Stimulated activated CD4-positive, alpha-beta T cell treated with anti-CD3 and anti-CD28 coated beads, Interleukin-12 subunit alpha, Interleukin-12 subunit beta, amount 100 ng/mL, for 48 hours (primary cell): ENCODE data around the gene SINHCAF.
A peak's percentile ranks its signal among the peaks of the same experiment; 100 is the strongest.
"Not testable (repeated sequence)": the region's sequence is repeated elsewhere in the genome, so short reads cannot be mapped to it uniquely, and the experiment has no call there.

Experiments used
- DNase-seq, 3 donors: peaks; one replicate each; pipeline ENCODE4 v3.0.0-alpha.2; 2020; ENCODE audit warnings: low read depth in 2 of 3, low spot score in 1 of 3

SINHCAF gene

GRCh38 chr12:31325877-31326631 lies at the start of gene SINHCAF:
SINHCAF (minus strand) TSS chr12:31326150; CDS start chr12:31298204, 27,946 bp downstream.
- DNase-seq = peak; percentile 94 to 100 (median 98)

GRCh38 chr12:31375422-31375821 lies 49.5 kb upstream of the SINHCAF start:
- not testable (repeated sequence) for DNase-seq

DNA sequence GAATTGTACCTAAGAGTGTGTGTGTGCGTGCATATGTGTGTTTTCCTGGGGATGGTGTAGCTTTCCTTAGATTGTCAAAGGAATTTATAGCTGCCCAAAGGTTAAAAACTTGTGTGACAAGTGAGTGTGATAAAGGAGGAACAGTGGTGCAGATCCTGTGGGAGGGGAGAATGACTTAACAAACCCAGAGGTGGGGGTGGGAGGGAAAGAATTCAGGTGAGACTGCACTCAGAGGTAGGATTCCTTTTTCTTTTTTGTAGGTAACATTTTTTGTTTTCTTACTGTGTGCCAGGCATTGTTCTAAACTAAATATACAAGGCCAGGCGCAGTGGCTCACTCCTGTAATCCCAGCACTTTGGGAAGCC lies 45.3 kb upstream of the SINHCAF start:
- no peak for DNase-seq

- DNase-seq = no peak
These were observed 44.7 kb upstream of the SINHCAF start for GRCh38 chr12:31370531-31371255.

GRCh38 chr12:31369712-31370521 lies 44.0 kb upstream of the SINHCAF start:
- no peak for DNase-seq

DNA sequence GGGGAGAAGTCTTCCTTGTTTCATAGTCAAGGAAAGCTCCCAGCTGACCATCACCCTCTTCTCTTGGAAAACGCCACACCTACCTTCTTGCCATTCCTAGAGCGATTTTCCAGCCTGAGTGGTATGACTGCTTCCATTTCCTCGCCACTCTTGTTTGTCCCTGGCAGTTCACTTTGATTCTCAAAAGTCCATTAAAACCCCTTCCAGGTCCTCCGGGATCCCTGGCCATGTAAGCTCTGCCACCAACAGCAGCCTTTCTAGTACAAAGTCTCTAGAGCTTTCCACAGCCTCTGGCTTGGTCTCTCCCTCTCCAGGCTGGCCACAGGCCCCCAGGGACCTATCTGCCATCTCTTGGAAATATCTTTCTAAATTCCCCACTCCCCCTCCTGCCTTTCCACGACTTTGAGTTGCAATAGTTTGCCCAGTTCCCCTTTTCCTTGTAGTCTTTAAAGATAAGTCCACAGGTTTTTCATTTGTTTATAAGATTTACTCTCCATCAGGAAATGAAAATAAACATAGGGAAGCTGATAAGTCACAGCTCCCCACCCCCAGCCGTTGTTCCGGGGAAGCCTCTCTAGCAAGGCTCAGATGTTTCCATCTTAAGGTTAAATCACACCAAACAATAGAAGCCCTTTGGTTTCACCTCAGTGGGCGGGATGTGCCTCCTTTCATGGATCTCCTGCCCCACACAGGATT lies 42.9 kb upstream of the SINHCAF start:
- no peak for DNase-seq

DNA sequence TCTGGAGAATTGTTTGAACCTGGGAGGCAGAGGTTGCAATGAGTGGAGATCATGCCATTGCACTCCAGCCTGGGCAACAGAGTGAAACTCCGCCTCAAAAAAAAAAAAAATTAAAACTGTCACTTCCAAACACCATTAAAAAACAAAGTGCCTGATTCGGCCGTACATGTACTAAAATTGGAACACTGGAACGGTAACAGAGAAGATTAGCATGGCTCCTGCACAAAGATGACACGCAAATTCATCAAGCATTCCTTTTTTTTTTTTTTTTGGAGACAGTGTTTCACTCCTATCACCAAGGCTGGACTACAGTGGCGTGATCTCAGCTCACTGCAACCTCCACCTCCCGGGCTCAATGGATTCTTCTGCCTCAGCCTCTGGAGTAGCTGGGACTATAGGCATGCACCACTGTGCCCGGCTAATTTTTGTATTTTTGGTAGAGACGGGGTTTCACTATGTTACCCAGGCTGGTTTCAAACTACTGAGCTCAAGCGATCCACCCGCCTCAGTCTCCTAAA lies 40.2 kb upstream of the SINHCAF start:
- DNase-seq = no peak

GRCh38 chr12:31363831-31364230 lies 37.9 kb upstream of the SINHCAF start:
- DNase-seq = no peak

DNA sequence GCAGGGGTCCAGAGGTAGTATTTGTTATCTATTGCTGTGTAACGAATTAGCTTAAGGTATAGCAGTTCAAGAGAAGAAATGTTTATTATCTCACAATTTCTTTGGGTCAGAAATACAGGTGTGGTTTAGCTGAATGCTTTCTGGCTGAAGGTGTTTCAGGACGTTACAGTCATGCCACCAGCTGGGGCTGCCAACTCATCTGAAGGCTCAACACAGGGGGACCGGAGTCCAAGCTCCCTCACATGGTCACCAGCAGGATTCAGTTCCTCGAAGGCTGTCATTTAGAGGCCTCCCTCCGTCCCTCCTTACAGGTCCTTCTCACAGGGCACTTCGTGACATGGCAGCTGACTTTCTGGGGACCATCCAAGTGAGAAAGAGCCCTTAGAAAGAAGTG lies 37.5 kb upstream of the SINHCAF start:
- no peak for DNase-seq

- DNase-seq = peak in 2 of 3 donors; percentile 12 to 14
These were observed 36.9 kb upstream of the SINHCAF start for GRCh38 chr12:31362759-31363415.

DNA sequence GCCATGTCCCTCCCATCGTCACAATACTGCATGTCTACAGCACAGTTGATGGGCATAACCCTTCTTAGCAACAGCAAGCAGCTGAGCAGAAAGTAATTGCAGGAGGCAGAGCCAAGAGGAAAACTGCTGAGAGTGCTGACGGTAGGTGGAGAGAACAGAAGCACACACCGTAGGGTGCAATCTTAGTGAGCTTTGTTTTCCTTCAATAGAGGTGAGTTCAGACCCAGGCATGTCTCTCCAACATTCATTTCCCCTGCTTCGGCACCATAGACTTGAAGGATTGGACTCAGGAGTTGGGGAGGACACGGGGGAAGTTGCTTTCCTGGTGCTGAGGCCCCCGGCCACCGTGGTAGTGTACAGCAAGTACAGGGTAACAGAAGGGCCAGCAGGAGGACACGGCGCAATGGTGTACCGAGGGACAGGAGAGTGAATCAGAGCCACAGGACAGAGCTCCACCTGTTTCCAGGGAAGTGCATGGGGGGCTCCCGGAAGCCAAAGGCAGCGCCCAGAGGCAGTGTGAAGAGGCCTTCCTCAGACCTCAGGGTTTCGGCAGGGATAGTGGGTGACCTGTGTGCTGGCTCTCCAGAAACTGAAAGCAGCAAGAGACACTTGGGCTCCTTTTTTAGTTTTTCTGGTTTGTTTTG lies 36.3 kb upstream of the SINHCAF start:
- no peak for DNase-seq

- no peak for DNase-seq
These were observed 35.8 kb upstream of the SINHCAF start for GRCh38 chr12:31361730-31362114.

GRCh38 chr12:31355747-31356107 lies 29.8 kb upstream of the SINHCAF start:
- no peak for DNase-seq

DNA sequence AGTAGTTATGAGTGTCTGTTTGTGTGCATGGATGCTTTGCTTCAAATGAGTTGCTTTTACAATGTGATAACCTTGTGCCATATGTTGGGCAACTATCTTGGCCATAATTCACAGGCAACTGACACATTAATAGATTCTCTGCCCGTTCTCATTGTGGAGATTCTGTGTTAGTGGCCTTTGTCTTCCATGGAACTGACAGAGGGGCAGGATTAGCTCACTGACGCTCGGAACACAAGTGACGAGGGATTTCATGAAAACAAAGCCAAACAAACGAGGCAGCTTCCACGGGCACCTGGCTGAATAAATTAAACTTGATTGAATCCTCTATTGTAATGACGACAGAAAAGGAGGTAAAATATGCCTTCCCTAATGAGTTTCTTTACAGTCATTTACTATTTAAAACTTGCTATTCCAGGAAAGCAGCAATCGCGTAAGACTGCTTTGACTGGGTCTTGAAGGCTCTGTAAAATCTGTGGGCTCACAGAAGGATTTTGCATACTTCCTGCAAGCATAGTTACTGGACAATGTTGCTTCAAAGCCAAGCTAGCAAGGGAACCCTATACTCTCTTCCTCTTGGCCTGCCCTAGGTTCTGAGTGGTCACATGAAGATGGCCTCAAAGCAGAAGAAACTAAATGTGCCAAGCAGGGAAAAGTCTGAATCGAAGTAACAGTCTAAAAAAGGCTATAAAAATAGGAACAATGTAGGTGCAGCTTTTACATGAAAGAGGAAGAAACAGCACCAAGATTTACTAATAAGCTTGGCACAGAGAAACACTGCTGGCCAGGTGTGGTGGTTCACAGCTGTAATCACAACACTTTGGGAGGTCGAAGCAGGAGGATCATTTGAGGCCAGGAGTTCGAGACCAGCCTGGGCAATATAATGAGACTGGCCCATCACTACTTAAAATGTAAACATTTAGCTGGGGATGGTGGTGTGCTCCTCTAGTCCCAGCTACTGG lies 28.1 kb upstream of the SINHCAF start:
- DNase-seq = no peak

DNA sequence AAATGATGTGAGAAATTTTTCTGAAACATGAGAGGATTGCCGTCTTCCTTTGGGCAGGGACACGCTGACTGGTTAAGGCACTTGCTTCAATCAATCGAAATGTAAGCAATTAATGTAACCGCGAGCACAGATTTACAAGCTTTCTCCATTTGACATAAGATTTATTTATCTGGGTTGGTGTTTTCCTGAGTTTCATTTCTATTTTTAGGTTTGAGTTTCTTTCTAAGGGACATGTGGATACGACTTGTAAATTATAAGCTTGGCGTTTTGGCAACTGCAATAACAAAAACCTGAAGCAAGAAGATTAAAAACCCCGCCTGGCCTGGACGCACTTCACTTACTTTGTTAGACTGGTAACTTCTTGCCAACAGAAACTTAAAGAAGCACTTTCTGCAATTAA lies 20.3 kb upstream of the SINHCAF start:
- DNase-seq = no peak

DNA sequence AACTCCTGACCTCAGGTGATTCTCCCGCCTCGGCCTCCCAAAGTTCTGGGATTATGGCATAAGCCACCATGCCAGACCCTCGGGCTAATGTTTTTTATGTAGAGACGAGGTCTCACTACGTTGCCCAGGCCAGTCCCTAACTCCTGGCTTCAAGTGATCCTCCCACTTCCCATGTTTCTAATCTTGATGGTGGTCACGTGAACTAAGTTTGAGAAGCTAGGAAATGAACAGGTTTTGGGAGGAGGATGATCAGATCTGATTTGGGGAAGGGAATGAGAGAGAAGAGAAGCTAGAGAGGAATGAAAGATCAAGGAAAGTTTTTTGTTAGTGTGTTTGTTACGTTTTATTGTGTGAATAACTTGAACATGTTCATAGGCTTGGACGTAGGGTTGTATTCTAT lies 17.2 kb upstream of the SINHCAF start:
- no peak for DNase-seq

- DNase-seq = no peak
These were observed 16.3 kb upstream of the SINHCAF start for GRCh38 chr12:31342286-31342685.

DNA sequence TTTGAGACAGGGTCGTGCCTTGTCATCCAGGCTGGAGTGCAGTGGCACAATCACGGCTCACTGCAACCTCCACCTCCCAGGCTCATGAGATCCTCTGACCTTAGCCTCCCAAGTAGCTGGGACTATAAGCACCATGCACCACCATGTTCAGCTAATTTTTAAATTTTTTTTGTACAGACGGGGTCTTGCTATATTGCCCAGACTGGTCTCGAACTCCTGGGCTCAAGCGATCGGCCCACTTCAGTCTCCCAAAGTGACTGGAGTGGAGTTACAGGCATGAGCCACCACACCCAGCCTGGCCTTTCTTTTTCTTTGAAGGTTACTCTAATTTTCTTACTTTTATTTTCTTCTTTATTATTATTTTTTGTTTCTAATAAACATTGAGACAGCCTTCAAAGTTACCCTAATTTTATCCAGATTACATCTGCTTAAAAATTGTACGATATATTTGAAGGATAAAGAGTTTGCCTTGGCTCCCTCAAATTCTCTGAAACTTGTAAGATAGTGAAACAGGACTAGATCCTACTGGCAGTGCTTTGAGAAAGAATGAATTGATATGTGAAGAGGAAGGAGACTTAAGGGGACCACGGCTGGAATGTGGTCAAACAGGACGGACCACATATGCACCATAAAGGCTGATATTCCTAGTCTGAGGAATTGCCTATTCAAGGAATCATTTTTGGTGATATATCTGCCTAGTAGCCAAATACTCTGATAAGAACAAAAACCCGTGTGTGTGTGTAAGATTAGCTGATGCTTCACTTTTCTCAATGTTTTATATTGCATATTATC lies 14.1 kb upstream of the SINHCAF start:
- DNase-seq = no peak
